HG03159 (cell line): ENCODE data around the gene TBXAS1.
"Not testable (repeated sequence)": the region's sequence is repeated elsewhere in the genome, so short reads cannot be mapped to it uniquely, and the experiment has no call there.

Experiments
- ATAC-seq: cut with Tn5 transposase; IDR thresholded peaks from one replicate; pipeline ENCODE4 v1.9.1; 2021; ENCODE audit warnings: mild to moderate bottlenecking, moderate library complexity; ENCODE audit not compliant: unreplicated experiment

The TBXAS1 gene

GRCh38 chr7:139886899-139887298 is 57.8 kb downstream of the TBXAS1 start:
- no peak for ATAC-seq

DNA sequence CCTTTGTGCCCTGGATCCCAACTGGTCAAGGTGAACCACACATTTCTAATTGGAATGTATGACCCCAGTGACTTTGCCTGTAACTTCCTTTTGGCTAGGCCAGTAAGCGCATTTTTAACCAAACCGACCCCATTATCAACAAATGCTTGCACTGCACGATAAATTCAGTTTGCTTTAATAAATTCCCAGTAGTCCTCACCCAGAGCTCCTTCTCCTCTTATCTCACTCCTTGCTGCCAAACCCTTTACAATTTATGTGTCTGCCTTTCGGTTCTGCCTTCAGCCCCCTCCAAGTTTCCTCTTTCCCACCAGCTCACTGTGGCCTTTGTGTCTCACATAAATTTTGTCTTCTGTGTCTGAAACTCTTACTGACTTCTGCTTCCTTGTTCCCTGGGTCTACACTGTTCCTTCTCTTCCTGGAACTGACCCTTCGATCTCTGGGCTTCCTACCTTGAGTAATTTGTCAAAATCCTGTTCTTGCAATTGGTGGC is 59.0 kb downstream of the TBXAS1 start:
- ATAC-seq: no peak

- no peak for ATAC-seq
Measured at GRCh38 chr7:139889186-139889871, 60.3 kb downstream of the TBXAS1 start.

GRCh38 chr7:139893461-139893860 is 64.4 kb downstream of the TBXAS1 start:
- no peak for ATAC-seq

DNA sequence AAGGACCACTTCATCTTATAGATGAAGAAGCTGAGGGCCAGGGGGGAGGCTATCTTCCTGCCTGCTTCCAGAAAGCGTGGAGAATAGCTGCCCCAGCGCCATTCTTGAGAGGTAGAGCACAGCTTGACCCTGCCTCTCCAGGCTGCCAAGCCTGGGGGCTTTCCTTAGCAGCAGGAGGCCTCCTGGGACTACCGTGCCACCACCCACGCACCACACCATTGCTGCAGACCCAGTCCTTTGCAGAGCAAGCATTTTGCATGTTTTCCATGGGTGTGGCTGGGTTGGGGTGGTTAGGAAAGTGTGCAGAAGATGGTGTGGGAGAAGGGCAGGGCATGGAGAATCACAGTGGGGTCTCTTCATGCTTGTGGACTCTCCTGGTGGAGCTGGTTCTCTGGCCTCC is 64.9 kb downstream of the TBXAS1 start:
- no peak for ATAC-seq

DNA sequence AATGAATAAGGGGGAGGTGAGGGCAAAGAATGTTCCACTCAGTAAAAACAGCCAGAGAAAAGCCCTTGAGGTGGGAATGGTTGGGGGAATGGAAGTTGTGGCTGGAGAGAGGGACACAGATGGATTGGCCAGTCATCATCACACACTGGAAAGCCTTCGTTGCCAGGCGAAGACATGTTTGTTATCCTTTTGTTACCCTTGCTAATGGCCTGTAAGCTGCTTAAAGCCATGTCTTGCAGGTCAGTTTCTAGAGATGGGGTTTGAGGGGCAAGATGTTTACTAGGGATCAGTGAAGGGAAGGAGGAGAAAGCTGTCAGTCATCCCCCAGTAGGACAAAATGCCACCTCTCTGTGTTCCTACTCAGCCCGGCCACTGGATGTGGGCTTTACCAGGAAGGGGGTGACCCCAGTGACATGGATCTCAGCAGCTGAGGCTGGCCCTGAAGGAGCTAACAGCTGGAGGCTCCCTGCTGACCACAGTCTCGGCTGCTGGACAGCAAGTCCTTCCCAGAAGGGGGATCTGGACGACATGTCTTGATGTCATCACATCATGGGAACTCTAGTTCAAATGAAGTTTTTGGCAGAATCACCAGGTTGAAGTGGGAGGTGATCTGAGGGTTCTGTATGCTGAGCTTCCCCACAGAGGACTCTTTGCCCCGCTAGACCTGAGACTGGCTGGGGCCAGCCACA is 66.2 kb downstream of the TBXAS1 start:
- ATAC-seq: no peak

DNA sequence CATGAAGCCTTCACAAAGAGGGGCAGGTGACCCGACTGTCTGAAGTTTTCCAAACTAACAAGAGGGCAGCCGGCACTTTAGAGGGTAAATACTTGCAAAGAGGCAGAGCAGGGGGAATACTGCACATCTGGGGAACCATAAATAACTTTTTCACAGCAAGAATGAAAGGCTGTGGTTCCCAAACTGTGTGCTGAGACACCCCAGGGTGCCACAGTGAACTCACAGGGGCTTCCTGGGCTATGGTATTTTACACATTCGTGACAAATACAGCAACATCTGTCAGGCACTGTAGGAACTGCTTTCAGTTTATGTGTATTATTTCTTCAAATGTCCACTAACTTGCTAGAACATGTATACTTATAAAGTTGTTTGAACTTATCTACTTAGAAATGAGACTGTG is 67.2 kb downstream of the TBXAS1 start:
- ATAC-seq: no peak

DNA sequence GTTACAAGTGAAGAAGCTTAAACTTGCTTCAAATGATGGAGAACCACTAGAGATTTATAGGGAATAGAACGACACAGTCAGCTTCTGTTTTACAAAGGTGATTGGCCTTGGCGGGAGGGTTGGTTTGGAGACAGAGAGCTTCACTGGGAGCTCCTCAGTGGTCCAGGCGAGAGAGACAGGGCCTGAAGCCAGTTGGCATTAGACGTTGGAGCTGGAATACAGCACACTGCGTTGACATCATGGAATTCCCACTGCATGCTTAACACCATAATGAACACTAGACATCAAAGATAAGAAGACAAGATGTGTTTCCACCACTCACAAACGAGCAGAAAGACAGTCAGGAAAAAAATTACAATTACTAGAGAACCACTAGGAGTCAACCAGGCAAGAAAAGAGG is 67.8 kb downstream of the TBXAS1 start:
- ATAC-seq: no peak

- no peak for ATAC-seq
Measured at GRCh38 chr7:139897422-139898090, 68.5 kb downstream of the TBXAS1 start.

DNA sequence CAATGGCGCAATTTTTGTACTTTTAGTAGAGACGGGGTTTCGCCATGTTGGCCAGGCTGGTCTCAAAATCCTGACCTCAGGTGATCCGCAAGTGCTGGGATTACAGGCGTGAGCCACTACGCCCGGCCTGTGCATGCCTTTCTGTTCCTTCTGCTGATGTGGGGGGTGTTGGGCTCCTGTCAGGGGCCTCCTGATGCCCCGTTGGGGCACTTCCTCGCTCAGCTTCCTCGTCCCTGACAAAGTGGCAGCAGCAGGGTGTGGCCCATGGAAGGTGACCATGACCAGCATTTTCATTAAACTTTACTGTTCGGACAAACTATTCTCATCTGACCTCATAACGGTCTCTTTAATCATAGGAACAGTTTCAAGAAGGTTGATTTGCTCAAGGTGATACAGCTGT is 69.4 kb downstream of the TBXAS1 start:
- ATAC-seq: no peak

DNA sequence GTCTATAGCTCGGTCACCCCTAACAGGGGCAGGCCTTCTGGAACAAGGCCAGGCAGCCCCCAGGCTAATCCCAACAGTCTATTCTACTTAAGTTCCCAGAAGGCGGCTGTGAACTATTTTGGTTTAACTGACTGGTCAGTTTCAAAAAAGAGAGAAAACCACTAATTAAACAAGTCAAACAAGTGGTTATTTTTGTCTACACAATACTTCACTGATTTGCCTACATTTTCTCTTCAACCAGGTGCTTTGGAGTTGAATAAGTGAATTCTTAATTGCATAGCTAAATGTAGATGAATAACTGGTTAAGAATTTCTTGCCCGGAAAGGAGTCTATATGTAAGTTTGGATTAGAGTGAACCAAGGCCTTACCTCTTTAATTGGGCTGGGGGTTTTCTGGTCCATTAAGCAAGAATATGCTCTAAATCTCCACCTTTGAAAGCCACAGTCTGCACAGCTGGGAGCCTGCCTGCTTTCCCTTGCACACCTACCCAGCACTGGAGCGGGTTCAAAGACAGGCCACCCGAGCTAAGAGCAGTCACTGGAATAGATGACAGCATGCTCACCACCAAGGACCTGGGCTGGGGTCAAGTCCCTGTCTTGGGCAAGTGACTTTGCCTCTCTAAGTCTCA is 70.4 kb downstream of the TBXAS1 start:
- ATAC-seq: no peak

GRCh38 chr7:139900326-139900725 is 71.3 kb downstream of the TBXAS1 start:
- ATAC-seq: no peak

- no peak for ATAC-seq
Measured at GRCh38 chr7:139901056-139901795, 72.2 kb downstream of the TBXAS1 start.

DNA sequence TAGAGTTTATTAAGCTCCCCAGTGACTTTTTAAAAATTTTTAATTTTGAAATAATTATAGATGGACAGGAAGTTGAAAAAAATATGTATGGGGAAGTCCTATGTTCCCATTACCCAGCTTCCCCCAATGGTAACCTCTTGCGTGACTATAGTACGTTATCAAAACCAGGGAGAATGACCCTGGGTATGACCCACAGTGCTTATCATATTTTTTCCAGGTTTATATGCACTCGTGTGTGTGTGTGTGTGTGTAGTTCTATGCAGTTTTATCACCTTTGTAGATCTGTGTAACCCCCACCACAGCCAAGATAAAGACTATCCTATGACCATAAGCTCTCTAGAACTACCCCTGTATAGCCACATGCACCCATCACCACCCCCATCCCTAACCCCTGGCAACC is 72.8 kb downstream of the TBXAS1 start:
- no peak for ATAC-seq

GRCh38 chr7:139902436-139903102 is 73.5 kb downstream of the TBXAS1 start:
- ATAC-seq: no peak

GRCh38 chr7:139903103-139903477 is 74.0 kb downstream of the TBXAS1 start:
- not testable (repeated sequence) for ATAC-seq

GRCh38 chr7:139906879-139907278 is 77.8 kb downstream of the TBXAS1 start:
- ATAC-seq: no peak

GRCh38 chr7:139908792-139909191 is 79.7 kb downstream of the TBXAS1 start:
- ATAC-seq: no peak

DNA sequence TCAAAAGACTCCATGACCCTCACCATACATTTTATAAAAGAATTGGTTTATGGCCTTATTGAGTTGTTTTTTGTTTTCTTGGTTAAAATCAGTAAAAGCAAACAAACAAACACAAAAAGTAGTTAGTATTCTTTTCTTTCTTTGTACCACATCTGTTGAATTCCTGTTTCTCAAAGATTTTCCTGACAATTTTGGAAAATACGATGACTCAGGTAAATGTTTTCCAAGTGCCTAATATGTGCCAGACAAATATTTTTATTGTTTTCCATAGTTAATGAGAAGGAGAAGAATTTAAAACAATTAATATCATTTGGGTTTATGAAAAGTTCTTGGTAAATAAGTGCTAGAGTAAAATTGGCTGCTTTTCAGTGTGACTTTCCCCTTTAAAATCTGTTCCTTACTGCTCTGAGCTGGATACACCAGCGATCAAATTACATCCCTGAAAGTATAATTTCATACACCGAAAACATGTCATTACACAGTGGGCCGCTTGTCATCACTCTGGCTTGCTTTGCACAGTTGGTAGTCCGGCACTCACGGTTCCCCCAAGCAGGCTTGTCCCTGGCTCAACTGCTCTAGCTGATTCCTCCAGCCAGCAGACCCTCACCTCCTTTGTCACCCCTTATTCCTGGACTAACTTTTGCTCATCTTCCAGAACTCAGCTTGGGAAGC is 80.5 kb downstream of the TBXAS1 start:
- ATAC-seq: no peak
